ENCODE data around the gene PPFIBP2. TPM values are rescaled to one million over a fixed set of nuclear protein-coding genes. Genes with fewer than 3 reads are reported as not detected.

Gene PPFIBP2
- total and polyA plus RNA-seq, 2 of the 13 experiments (the other 11 are each of a cell fraction or from before 2014, with no cell fraction given): 15.0 to 52.5 TPM

DNA sequence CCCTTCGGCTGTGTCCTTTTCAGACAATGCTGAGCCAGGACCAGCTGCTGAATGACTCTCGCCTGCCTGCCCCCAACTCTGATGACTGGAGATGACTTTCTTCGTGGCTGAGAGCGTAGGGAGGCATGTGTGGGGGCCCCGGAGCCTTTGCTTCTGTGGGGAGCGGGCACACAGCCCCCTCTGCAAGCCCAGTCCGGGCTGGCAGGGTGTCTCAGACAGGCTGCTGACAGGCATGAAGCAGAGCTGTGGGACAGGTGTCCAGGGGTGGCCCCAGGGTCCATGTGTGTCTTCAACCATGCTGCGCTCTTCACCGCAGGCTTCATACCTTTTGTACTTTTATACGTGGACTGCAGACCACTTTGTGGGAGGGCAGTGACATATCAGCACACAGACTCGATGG, 142.9 kb downstream of the PPFIBP2 start (continued):
- TF ChIP-seq ZNF609 (CRISPR knock-in tag; IDR thresholded peaks at IDR 0.05; ENCODE audit: borderline replicate concordance) (no peak), ATF6 (CRISPR knock-in tag; conservative IDR thresholded peaks at IDR 0.05) (no peak), KLF16 (CRISPR knock-in tag; IDR thresholded peaks at IDR 0.05) (no peak), ZNF75D (CRISPR knock-in tag; IDR thresholded peaks at IDR 0.05; ENCODE audit: borderline replicate concordance) (no peak), ZIK1 (CRISPR knock-in tag; IDR thresholded peaks at IDR 0.05; ENCODE audit: borderline replicate concordance, low read depth) (no peak), ZNF280B (CRISPR knock-in tag; IDR thresholded peaks at IDR 0.05; ENCODE audit: borderline replicate concordance) (no peak), TEAD3 (CRISPR knock-in tag; optimal IDR thresholded peaks at IDR 0.05; ENCODE audit: borderline replicate concordance) (no peak), TFDP1 (CRISPR knock-in tag; IDR thresholded peaks at IDR 0.05; ENCODE audit: borderline replicate concordance) (no peak), GTF2F1 (IDR thresholded peaks at IDR 0.05; ENCODE audit: low read length) (no peak), ZNF282 (IDR thresholded peaks at IDR 0.05; ENCODE audit: partially characterized antibody) (no peak)
